Loucy (cell line): Measurements from ENCODE around the gene TM9SF2.

ENCODE experiments used
- EZH2phosphoT487 ChIP-seq: fragments of 200-600 bp; IDR thresholded peaks from 2 replicates; pipeline ENCODE4 v1.6.1; 2018; ENCODE audit warnings: antibody characterized with exemption, mild to moderate bottlenecking, moderate library complexity, borderline replicate concordance
- TF ChIP-seq, protein P1 (sequence below): fragments of 200-600 bp; sonication (generic); conservative IDR thresholded peaks from 2 replicates; pipeline ENCODE4 v1.5.1; 2014; ENCODE audit warnings: mild to moderate bottlenecking, antibody characterized with exemption, low read length

DNA sequence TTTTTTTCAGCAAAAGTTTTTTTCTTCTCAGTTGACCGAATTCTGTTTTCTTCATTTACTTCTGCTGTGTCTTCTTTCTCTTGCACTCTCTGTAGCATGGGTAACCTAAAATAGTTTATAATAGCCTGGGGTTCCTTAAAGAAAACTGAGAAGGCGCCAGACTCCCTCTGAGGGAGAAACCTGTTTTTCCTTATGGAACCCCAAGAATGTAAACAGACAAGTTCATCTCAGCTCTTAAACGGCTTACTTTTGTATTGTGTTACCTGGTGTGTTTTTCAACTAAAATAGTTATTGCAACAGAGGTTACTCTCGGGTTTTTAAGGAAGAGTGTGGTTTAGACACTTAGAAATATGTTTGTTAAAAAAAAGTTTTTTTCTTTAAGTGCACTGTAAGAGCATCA, 23.8 kb upstream of the TM9SF2 start:
- TF ChIP-seq, protein P1, sequence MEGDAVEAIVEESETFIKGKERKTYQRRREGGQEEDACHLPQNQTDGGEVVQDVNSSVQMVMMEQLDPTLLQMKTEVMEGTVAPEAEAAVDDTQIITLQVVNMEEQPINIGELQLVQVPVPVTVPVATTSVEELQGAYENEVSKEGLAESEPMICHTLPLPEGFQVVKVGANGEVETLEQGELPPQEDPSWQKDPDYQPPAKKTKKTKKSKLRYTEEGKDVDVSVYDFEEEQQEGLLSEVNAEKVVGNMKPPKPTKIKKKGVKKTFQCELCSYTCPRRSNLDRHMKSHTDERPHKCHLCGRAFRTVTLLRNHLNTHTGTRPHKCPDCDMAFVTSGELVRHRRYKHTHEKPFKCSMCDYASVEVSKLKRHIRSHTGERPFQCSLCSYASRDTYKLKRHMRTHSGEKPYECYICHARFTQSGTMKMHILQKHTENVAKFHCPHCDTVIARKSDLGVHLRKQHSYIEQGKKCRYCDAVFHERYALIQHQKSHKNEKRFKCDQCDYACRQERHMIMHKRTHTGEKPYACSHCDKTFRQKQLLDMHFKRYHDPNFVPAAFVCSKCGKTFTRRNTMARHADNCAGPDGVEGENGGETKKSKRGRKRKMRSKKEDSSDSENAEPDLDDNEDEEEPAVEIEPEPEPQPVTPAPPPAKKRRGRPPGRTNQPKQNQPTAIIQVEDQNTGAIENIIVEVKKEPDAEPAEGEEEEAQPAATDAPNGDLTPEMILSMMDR: no peak
- TF ChIP-seq EZH2phosphoT487: no peak
